UCSD-AML1 (cell line): ENCODE results near the gene USP4.
A peak's percentile ranks its signal among the peaks of the same experiment; 100 is the strongest.
"Not testable (repeated sequence)": the region's sequence is repeated elsewhere in the genome, so short reads cannot be mapped to it uniquely, and the experiment has no call there.

Experiments used
- DNase-seq: peaks from one replicate; lab custom pipeline; 2025; ENCODE audit not compliant: unreplicated experiment; lab: John Stamatoyannopoulos, UW

The USP4 gene

GRCh38 chr3:49255112-49255511 lies 84.7 kb downstream of the USP4 start:
- DNase-seq: no peak

- DNase-seq: no peak
Observed at GRCh38 chr3:49253512-49253911, 86.3 kb downstream of the USP4 start.

GRCh38 chr3:49248840-49249227 lies 91.0 kb downstream of the USP4 start:
- DNase-seq: no peak

- peak; percentile 21 for DNase-seq
Observed at GRCh38 chr3:49244581-49245205, 95.2 kb downstream of the USP4 start.

GRCh38 chr3:49240091-49240490 lies 99.8 kb downstream of the USP4 start:
- not testable (repeated sequence) for DNase-seq

GRCh38 chr3:49238274-49239127 lies 101.4 kb downstream of the USP4 start:
- peak; percentile 44 for DNase-seq

GRCh38 chr3:49237344-49237743 lies 102.5 kb downstream of the USP4 start:
- DNase-seq: no peak

- no peak for DNase-seq
Observed at GRCh38 chr3:49236226-49236625, 103.6 kb downstream of the USP4 start.

- not testable (repeated sequence) for DNase-seq
Observed at GRCh38 chr3:49228817-49229216, 111.0 kb downstream of the USP4 start.
